SKM-1 (cell line): ENCODE results near the gene FHIP2A.
"Not testable (repeated sequence)": the region's sequence is repeated elsewhere in the genome, so short reads cannot be mapped to it uniquely, and the experiment has no call there.

Source experiments
- DNase-seq: peaks from one replicate; lab custom pipeline; 2025; ENCODE audit not compliant: unreplicated experiment; lab: John Stamatoyannopoulos, UW

Gene FHIP2A

DNA sequence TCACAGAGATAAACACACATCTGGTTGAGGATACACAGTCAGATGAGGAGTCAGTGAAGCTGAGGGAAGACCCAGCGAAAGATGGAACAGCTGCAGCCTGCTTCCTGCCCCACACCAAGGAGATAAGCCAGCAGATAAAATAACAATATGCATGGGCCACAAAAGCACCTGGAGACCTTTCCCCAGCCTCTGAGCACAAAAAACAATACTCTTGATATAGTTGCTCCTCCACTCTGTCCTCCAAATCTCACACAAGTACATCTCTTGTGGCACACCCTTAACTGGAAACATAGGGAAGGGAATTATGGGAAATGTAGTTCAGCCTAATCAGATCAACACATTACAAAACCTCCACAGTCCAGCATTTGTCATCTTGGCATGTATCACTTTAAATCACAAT is 9.7 kb upstream of the FHIP2A start:
- no peak for DNase-seq

- DNase-seq = no peak
Observed at GRCh38 chr10:114815791-114816190, 5.8 kb upstream of the FHIP2A start.

DNA sequence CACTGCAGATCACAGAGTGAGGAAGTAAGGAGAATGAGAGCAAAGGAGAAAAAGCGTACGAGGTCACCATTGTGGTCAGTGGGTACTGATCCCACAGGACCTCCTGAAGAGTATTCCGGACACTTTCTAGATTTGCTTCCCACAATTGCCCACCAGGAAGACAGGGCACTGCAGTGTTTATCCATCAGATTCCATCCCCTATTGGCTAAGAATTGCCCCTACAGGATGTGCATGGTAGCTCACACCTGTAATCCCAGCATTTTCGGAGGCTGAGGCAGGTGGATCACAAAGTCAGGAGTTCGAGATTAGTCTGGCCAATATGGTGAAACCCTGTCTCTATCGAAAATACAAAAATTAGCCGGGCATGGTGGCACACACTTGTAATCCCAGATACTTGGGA is 5.3 kb upstream of the FHIP2A start:
- DNase-seq = no peak

GRCh38 chr10:114819322-114819721 is 2.3 kb upstream of the FHIP2A start:
- no peak for DNase-seq

DNA sequence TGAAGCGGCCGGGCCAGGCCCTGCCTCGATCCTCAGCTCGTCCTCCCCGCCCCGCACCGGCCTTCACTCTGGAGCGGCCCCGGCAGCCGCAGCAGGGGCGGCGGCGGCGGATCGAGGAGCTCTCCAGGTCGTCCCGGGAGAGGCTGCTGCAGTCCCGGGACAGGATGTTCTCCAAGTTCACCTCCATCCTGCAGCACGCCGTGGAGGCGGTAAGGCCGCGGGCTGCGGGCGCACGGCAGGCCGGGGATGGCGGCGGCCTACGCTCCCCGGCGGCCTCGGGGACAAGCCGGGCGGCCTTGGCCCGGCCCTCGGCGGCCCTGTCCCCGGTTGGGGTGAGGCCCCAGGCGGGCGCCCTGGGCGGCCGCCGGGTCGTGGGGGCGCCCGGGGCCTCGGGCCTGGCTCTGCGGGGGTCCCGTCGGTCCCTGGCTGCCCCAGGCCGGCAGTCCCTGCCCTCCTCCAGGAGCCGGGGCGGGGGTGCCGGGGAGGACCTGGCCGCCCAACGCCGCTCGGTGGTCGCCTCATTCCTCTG is 399 bp downstream of the FHIP2A start:
- no peak for DNase-seq

- peak; percentile 44 for DNase-seq
Observed at GRCh38 chr10:114822444-114823076, 980 bp downstream of the FHIP2A start.

GRCh38 chr10:114823077-114823463 is 1.5 kb downstream of the FHIP2A start:
- no peak for DNase-seq

GRCh38 chr10:114824391-114824790 is 2.8 kb downstream of the FHIP2A start:
- no peak for DNase-seq

DNA sequence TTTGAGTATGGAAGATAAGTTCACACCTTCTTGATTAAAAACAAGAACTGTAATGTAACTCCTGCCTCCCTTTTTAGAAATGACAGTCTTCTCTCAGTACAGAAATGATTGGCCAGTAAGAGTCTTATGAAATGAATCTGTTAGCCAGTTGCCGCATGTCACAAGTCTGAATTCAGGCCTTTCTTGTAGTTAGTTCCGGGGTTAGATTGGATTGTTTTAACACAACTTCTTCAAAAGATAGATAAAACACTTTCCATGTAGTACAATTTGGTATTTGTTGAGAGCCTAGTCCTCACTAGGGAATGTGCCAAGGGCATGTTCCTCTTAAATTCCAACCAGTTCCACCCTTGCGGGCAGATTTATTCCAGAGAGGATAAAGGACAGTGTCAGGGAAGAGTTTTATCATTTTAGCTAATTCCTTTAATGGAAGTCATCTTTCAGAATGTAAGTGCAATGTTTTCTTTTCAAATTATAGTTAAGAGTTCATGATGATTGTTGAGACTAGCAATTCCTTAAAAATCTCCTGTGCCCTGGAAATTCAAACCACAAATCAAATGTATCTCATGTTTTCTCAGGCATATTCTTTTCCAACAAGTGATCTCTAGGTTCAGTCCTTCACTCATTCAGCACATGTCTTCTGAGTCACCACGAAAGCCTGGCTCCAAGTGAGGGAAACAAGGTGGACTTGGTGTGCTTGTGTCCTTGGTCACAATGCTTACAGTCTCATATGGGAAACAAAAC is 4.1 kb downstream of the FHIP2A start:
- no peak for DNase-seq

DNA sequence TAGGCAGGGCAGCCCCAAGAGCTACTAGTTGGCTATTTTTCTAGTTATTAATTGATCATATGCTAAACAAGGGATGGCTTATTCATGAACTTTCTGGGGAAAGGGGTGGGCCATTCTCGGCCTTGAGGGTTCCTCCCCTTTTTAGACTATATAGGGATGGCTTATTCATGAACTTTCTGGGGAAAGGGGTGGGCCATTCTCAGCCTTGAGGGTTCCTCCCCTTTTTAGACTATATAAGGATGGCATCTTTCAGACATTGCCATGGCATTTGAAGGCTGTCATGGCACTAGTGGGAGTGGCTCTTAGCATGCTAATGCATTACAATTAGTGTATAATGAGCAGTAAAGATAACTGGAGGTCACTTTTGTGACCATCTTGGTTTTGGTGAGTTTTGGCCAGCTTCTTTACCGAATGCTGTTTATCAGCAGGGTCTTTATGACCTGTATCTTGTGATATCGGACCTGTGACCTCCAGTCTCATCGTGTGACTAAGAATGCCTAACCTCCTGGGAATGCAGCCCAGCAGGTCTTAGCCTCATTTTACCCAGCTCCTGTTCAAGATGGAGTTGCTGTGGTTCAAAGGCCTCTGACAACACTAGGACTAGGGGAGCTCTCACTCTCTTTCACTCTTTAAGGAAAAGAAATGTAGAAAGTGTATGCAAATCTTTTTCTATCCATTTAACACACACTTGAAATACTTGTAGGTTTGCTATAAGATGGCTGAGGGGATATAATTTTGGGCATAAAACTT is 7.8 kb downstream of the FHIP2A start:
- DNase-seq = no peak

- no peak for DNase-seq
Observed at GRCh38 chr10:114831186-114831867, 9.7 kb downstream of the FHIP2A start.

GRCh38 chr10:114837690-114838089 is 16.1 kb downstream of the FHIP2A start:
- DNase-seq = no peak

DNA sequence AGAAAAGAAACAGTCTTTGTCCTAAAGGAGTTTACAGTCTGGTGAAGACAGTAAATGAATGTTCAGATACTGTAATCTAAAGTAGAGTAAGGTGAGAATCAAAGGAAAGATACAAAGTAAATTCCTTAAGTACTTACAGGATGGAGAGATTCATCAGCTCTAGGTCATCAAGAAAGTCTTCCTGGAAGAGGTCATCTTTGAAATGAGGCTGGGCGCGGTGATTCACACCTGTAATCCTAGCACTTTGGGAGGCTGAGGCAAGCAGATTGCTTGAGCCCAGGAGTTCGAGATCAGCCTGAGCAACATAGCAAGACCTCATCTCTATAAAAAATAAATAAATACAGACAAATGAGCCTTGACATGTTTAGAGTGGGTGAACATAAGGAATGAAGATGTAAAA is 18.3 kb downstream of the FHIP2A start:
- DNase-seq = no peak

DNA sequence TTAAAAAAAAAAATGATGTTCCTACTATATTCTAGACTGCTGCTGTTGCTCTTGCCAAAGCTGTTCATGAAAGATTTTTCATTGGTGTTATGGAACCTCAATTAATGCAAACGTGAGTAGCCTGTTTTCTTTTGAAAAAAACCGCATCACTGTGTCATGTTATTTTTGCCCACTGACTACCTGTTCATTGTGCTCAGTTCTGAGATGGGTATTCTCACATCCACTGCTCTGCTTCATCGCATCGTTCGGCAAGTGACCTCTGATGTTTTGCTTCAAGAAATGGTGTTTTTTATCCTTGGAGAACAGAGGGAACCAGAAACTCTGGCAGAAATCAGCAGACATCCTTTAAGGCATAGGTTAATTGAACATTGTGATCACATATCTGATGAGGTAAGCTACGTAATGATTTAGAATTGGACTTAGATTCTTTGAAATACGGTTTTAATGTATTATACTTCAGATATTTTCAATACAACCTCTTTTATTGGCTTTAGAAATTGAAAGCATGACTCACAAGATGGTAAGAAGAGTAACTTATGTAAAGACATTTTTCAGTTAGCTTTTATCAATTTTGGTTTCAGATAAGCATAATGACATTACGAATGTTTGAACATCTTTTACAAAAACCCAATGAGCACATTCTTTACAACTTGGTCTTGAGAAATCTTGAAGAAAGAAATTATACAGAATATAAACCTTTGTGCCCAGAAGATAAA is 24.6 kb downstream of the FHIP2A start:
- no peak for DNase-seq

GRCh38 chr10:114847517-114847916 is 25.9 kb downstream of the FHIP2A start:
- DNase-seq = not testable (repeated sequence)

GRCh38 chr10:114849674-114850073 is 28.1 kb downstream of the FHIP2A start:
- no peak for DNase-seq

- no peak for DNase-seq
Observed at GRCh38 chr10:114850126-114850525, 28.5 kb downstream of the FHIP2A start.

GRCh38 chr10:114851336-114851735 is 29.8 kb downstream of the FHIP2A start:
- no peak for DNase-seq

DNA sequence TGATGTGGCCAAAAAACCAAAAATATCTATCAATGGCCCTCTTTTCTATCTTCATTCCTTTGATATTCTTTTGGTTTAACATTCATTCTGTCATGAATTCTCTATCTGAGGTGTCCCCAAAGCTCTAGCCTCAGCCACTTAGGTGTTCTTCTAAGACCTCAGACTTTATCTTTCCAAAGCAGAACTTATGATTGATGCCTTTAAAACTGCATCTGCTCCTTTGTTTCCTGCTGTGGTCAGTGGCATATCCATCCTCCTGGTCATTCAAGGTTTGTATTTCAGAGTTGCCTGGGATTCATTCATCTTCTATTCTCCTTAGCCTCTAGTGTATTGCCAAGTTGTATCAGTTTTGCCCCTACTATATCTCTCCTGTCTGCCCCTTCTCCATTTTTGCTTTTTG is 30.6 kb downstream of the FHIP2A start:
- no peak for DNase-seq

GRCh38 chr10:114854906-114855305 is 33.3 kb downstream of the FHIP2A start:
- no peak for DNase-seq
